Liver (tissue), 3 donors: Measurements from ENCODE around the gene MAP3K4.

Source experiments
- TF ChIP-seq, protein P1 (sequence below): IDR thresholded peaks from 2 replicates; pipeline ENCODE4 v1.6.1; 2016; ENCODE audit warnings: antibody characterized with exemption
- TF ChIP-seq, protein P2 (sequence below): fragments of 150-350 bp; IDR thresholded peaks from 2 replicates; pipeline ENCODE4 v1.5.1; 2017; ENCODE audit warnings: improper control_type of control experiment, low read depth, low read length; ENCODE audit not compliant: missing input control
- TF ChIP-seq, protein P3 (sequence below): IDR thresholded peaks from 2 replicates; pipeline ENCODE4 v1.6.1; 2016; ENCODE audit warnings: antibody characterized with exemption
- donor health status: healthy.
- donor health status: healthy.

DNA sequence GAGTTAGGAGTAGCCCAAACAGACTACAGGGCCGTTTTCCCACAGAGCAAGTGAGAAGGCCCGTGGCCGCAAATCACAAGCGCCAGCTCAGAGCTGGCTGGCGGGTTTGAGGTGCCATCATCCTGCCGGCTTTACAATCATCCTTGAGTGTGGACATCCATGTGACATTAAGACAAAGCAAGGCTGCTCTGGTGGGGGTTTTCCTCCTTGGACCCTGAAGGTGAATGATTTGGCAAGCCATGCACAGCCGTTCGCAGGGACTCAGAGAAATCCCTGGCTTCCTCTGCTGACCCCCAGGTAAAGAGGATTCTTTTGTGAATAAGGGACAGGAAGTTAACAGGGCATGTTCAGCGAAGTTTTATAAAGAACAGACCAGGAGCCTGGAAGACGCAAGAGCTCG, 145.1 kb downstream of the MAP3K4 start:
- TF ChIP-seq, protein P1, sequence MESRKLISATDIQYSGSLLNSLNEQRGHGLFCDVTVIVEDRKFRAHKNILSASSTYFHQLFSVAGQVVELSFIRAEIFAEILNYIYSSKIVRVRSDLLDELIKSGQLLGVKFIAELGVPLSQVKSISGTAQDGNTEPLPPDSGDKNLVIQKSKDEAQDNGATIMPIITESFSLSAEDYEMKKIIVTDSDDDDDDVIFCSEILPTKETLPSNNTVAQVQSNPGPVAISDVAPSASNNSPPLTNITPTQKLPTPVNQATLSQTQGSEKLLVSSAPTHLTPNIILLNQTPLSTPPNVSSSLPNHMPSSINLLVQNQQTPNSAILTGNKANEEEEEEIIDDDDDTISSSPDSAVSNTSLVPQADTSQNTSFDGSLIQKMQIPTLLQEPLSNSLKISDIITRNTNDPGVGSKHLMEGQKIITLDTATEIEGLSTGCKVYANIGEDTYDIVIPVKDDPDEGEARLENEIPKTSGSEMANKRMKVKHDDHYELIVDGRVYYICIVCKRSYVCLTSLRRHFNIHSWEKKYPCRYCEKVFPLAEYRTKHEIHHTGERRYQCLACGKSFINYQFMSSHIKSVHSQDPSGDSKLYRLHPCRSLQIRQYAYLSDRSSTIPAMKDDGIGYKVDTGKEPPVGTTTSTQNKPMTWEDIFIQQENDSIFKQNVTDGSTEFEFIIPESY = no peak
- TF ChIP-seq, protein P2, sequence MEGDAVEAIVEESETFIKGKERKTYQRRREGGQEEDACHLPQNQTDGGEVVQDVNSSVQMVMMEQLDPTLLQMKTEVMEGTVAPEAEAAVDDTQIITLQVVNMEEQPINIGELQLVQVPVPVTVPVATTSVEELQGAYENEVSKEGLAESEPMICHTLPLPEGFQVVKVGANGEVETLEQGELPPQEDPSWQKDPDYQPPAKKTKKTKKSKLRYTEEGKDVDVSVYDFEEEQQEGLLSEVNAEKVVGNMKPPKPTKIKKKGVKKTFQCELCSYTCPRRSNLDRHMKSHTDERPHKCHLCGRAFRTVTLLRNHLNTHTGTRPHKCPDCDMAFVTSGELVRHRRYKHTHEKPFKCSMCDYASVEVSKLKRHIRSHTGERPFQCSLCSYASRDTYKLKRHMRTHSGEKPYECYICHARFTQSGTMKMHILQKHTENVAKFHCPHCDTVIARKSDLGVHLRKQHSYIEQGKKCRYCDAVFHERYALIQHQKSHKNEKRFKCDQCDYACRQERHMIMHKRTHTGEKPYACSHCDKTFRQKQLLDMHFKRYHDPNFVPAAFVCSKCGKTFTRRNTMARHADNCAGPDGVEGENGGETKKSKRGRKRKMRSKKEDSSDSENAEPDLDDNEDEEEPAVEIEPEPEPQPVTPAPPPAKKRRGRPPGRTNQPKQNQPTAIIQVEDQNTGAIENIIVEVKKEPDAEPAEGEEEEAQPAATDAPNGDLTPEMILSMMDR = no peak
- TF ChIP-seq, protein P3, sequence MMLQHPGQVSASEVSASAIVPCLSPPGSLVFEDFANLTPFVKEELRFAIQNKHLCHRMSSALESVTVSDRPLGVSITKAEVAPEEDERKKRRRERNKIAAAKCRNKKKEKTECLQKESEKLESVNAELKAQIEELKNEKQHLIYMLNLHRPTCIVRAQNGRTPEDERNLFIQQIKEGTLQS = no peak
